GM21825 (cell line): Measurements from ENCODE around the gene PPP1R26.
"Not testable (repeated sequence)": the region's sequence is repeated elsewhere in the genome, so short reads cannot be mapped to it uniquely, and the experiment has no call there.

ENCODE experiments used
- ATAC-seq: cut with Tn5 transposase; IDR thresholded peaks from one replicate; pipeline ENCODE4 v1.9.1; 2021; ENCODE audit warnings: mild to moderate bottlenecking, moderate library complexity; ENCODE audit not compliant: unreplicated experiment

Gene PPP1R26

GRCh38 chr9:135479469-135480052 is at the start of gene PPP1R26:
Gene PPP1R26 (plus strand): TSS chr9:135479782. CDS start chr9:135484511, 4,729 bp downstream.
- no peak for ATAC-seq

- no peak for ATAC-seq
Observed at GRCh38 chr9:135437259-135437658, 42.3 kb upstream of the PPP1R26 start.

- ATAC-seq, result not testable (repeated sequence)
Observed at GRCh38 chr9:135437696-135438095, 41.9 kb upstream of the PPP1R26 start.

GRCh38 chr9:135438581-135439232 is 40.9 kb upstream of the PPP1R26 start:
- ATAC-seq, result not testable (repeated sequence)

GRCh38 chr9:135439514-135439913 is 40.1 kb upstream of the PPP1R26 start:
- ATAC-seq, result not testable (repeated sequence)

GRCh38 chr9:135439916-135440315 is 39.7 kb upstream of the PPP1R26 start:
- ATAC-seq, result no peak

- ATAC-seq, result no peak
Observed at GRCh38 chr9:135440620-135441019, 39.0 kb upstream of the PPP1R26 start.

- not testable (repeated sequence) for ATAC-seq
Observed at GRCh38 chr9:135441105-135442071, 38.2 kb upstream of the PPP1R26 start.

- no peak for ATAC-seq
Observed at GRCh38 chr9:135442075-135442474, 37.5 kb upstream of the PPP1R26 start.

- no peak for ATAC-seq
Observed at GRCh38 chr9:135443797-135444425, 35.7 kb upstream of the PPP1R26 start.

GRCh38 chr9:135447126-135447525 is 32.5 kb upstream of the PPP1R26 start:
- ATAC-seq, result no peak

GRCh38 chr9:135448663-135449100 is 30.9 kb upstream of the PPP1R26 start:
- no peak for ATAC-seq

- not testable (repeated sequence) for ATAC-seq
Observed at GRCh38 chr9:135449532-135449931, 30.1 kb upstream of the PPP1R26 start.

GRCh38 chr9:135450956-135451355 is 28.6 kb upstream of the PPP1R26 start:
- no peak for ATAC-seq

- ATAC-seq, result not testable (repeated sequence)
Observed at GRCh38 chr9:135451909-135452308, 27.7 kb upstream of the PPP1R26 start.

- ATAC-seq, result no peak
Observed at GRCh38 chr9:135454737-135455136, 24.8 kb upstream of the PPP1R26 start.

GRCh38 chr9:135455401-135456030 is 24.1 kb upstream of the PPP1R26 start:
- ATAC-seq, result no peak

GRCh38 chr9:135456436-135457104 is 23.0 kb upstream of the PPP1R26 start:
- no peak for ATAC-seq

GRCh38 chr9:135458478-135458877 is 21.1 kb upstream of the PPP1R26 start:
- ATAC-seq, result not testable (repeated sequence)

- no peak for ATAC-seq
Observed at GRCh38 chr9:135461936-135462335, 17.6 kb upstream of the PPP1R26 start.
